H4 (cell line): ENCODE results near the gene RAB34. TPM values are rescaled to one million over a fixed set of nuclear protein-coding genes. Genes with fewer than 3 reads are reported as not detected.

Experiments
- DNase-seq: peaks from one replicate; pipeline ENCODE4 v3.0.0-alpha.2; 2015; ENCODE audit warnings: low spot score
- total RNA-seq: library from RNA; depleted of rRNA; stranded (reverse); fragments of >200 nt; shearing (Covaris generic); gene quantifications from 2 replicates; pipeline ENCODE4 v1.2.3, GENCODE V29; 2014; rRNA removed

RAB34 gene
- total RNA-seq, 1 experiment from 2014 or later: 233 TPM

- DNase-seq: no peak
Observed at GRCh38 chr17:28684963-28685362, 32.7 kb downstream of the RAB34 start.

DNA sequence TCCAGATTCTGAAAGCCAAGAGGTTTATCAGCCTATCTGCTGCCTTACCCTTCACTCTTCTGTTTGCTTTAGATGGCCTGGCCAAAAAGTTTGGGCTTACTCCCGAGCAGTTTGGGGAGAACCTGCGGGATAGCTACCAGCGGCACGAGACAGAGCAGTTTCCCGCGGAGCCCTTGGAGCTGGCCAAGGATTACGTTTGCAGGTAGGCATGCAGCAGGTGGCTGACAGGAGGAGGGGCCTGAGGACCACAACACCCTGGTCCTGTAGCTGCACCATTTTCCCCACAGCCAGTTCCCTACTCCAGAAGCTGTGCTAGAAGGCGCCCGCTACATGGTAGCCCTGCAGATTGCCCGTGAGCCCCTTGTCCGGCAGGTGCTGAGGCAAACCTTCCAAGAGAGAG, 35.0 kb downstream of the RAB34 start:
- no peak for DNase-seq

GRCh38 chr17:28675980-28676379, 41.7 kb downstream of the RAB34 start:
- DNase-seq: no peak

- no peak for DNase-seq
Observed at GRCh38 chr17:28675490-28675889, 42.2 kb downstream of the RAB34 start.

DNA sequence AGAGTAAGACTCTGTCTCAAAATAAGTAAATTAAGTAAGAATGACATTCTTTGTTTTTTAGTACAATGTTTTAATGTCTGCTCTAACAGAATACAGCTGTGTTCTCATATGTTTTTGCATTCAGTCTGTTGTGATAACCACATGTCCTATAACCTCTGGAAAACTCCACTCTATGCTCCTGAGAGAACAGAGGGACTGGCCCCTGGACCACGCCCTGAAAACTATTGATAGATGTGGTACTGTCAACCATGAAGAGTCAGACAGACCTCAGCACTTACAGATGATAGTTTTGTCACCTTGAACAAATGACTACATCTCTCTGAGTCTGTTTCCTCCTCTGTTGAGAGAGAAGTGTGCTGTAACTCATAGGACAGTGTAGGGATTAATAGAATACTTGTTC, 47.8 kb downstream of the RAB34 start:
- DNase-seq: no peak

- DNase-seq: no peak
Observed at GRCh38 chr17:28667870-28668269, 49.8 kb downstream of the RAB34 start.

GRCh38 chr17:28665994-28666393, 51.7 kb downstream of the RAB34 start:
- DNase-seq: no peak

Other genes starting within 250 kb of the RAB34 start
- gene SLC13A2, start 244.2 kb downstream of the RAB34 start, total RNA-seq: not detected in 2 replicates
- not detected in 2 replicates for gene FOXN1, start 211.5 kb downstream of the RAB34 start, total RNA-seq
- gene UNC119, start 165.2 kb downstream of the RAB34 start, total RNA-seq: 39.0 and 39.7 TPM in 2 replicates
- gene PIGS, start 146.3 kb downstream of the RAB34 start, total RNA-seq: 74.4 and 90.7 TPM in 2 replicates
- 6.2 and 8.1 TPM in 2 replicates for gene ALDOC, start 141.0 kb downstream of the RAB34 start, total RNA-seq
- 72.2 and 80.2 TPM in 2 replicates for gene SPAG5, start 118.8 kb downstream of the RAB34 start, total RNA-seq
- gene RSKR, start 103.7 kb downstream of the RAB34 start, total RNA-seq: 2.2 and 2.9 TPM in 2 replicates
- 66.0 and 80.6 TPM in 2 replicates for gene BLTP2, start 72.7 kb downstream of the RAB34 start, total RNA-seq
- 76.6 and 82.9 TPM in 2 replicates for gene SDF2, start 56.0 kb downstream of the RAB34 start, total RNA-seq
- gene SUPT6H, start 55.7 kb downstream of the RAB34 start, total RNA-seq: 19.3 and 26.0 TPM in 2 replicates
- gene PROCA1, start 6.0 kb downstream of the RAB34 start, total RNA-seq: 0.70 TPM in 1 of 2 replicates, not detected in the other
- gene RPL23A, start 2.1 kb upstream of the RAB34 start, total RNA-seq: 957 and 967 TPM in 2 replicates
- 21.0 and 34.2 TPM in 2 replicates for gene TLCD1, start 8.4 kb upstream of the RAB34 start, total RNA-seq
- gene NEK8, start 10.9 kb upstream of the RAB34 start, total RNA-seq: 1.4 and 3.1 TPM in 2 replicates
- gene TRAF4, start 26.1 kb upstream of the RAB34 start, total RNA-seq: 27.7 and 40.5 TPM in 2 replicates
- gene FAM222B, start 124.9 kb upstream of the RAB34 start, total RNA-seq: 3.6 and 4.1 TPM in 2 replicates
- 23.4 and 37.5 TPM in 2 replicates for gene ERAL1, start 137.1 kb upstream of the RAB34 start, total RNA-seq
- gene FLOT2, start 179.9 kb upstream of the RAB34 start, total RNA-seq: 15.5 and 21.3 TPM in 2 replicates
- gene DHRS13, start 185.2 kb upstream of the RAB34 start, total RNA-seq: 12.3 and 16.1 TPM in 2 replicates
- gene PHF12, start 233.7 kb upstream of the RAB34 start, total RNA-seq: 11.3 and 20.3 TPM in 2 replicates